NB4 (cell line): ENCODE data around the gene FBXW4.
"Not testable (repeated sequence)": the region's sequence is repeated elsewhere in the genome, so short reads cannot be mapped to it uniquely, and the experiment has no call there.

Source experiments
- DNase-seq: peaks from one replicate; pipeline ENCODE4 v3.0.0; 2010; ENCODE audit warnings: low read depth
- H3K4me3 ChIP-seq: one replicate; pipeline ENCODE4 v1.5.1; 2011; ENCODE audit warnings: mild to moderate bottlenecking, low read depth, low read length, moderate library complexity
- MYC ChIP-seq: IDR thresholded peaks from 2 replicates; pipeline ENCODE4 v1.6.1; 2011; ENCODE audit warnings: low read depth, low read length
- POLR2A ChIP-seq: IDR thresholded peaks from 2 replicates; pipeline ENCODE4 v1.6.1; 2011; ENCODE audit warnings: mild to moderate bottlenecking; ENCODE audit not compliant: insufficient read length; ENCODE audit errors: extremely low read depth
- TF ChIP-seq, protein P1 (sequence below): IDR thresholded peaks from one replicate; pipeline ENCODE4 v1.5.1; 2012; ENCODE audit warnings: low read depth, low read length
- TF ChIP-seq, protein P2 (sequence below): IDR thresholded peaks from 2 replicates; pipeline ENCODE4 v1.6.1; 2011; ENCODE audit warnings: low read depth, low read length

FBXW4 gene

DNA sequence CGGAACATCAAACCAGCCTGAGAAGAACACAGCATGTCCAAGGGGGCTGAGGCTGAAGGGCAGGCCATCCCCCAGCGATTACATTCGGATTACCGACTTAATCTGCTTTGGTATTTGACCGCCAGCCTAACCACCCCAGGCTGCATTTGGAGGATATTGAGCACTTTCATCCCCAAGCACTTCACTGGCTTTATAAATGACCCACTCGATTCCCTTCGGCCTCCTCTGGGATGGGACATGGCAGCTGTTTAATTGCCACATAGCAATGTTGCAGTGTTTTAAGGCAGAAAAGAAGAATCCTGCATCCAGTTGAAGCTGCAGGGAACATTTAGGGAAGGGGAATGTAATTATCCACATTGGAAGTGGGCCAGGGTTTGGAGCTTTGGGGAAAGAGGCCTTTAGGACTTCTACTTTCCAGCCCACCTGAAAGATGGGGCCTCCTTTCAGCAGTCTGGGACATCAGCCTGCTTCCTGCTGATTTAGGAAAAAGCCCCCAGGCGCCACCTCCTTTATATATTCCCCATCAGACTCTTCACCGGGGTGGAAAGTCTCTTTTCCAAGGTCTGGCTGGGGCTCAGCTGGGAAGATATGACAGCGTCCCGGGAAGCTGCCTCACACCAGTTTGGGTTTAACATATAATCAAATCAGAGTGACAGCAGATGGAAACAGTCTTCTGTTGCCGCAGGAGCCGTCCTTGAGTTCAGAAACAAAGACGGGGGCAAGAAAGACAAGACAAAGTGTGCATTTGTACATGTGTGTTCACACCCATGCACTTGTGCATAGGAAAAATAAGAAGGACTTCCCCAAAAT, 97.7 kb downstream of the FBXW4 start:
- no peak overlapping the region for H3K4me3 ChIP-seq
- DNase-seq = no peak
- TF ChIP-seq, protein P1, sequence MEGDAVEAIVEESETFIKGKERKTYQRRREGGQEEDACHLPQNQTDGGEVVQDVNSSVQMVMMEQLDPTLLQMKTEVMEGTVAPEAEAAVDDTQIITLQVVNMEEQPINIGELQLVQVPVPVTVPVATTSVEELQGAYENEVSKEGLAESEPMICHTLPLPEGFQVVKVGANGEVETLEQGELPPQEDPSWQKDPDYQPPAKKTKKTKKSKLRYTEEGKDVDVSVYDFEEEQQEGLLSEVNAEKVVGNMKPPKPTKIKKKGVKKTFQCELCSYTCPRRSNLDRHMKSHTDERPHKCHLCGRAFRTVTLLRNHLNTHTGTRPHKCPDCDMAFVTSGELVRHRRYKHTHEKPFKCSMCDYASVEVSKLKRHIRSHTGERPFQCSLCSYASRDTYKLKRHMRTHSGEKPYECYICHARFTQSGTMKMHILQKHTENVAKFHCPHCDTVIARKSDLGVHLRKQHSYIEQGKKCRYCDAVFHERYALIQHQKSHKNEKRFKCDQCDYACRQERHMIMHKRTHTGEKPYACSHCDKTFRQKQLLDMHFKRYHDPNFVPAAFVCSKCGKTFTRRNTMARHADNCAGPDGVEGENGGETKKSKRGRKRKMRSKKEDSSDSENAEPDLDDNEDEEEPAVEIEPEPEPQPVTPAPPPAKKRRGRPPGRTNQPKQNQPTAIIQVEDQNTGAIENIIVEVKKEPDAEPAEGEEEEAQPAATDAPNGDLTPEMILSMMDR = no peak
- no peak for TF ChIP-seq MYC
- no peak for TF ChIP-seq POLR2A
- TF ChIP-seq, protein P2, sequence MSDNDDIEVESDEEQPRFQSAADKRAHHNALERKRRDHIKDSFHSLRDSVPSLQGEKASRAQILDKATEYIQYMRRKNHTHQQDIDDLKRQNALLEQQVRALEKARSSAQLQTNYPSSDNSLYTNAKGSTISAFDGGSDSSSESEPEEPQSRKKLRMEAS = no peak

DNA sequence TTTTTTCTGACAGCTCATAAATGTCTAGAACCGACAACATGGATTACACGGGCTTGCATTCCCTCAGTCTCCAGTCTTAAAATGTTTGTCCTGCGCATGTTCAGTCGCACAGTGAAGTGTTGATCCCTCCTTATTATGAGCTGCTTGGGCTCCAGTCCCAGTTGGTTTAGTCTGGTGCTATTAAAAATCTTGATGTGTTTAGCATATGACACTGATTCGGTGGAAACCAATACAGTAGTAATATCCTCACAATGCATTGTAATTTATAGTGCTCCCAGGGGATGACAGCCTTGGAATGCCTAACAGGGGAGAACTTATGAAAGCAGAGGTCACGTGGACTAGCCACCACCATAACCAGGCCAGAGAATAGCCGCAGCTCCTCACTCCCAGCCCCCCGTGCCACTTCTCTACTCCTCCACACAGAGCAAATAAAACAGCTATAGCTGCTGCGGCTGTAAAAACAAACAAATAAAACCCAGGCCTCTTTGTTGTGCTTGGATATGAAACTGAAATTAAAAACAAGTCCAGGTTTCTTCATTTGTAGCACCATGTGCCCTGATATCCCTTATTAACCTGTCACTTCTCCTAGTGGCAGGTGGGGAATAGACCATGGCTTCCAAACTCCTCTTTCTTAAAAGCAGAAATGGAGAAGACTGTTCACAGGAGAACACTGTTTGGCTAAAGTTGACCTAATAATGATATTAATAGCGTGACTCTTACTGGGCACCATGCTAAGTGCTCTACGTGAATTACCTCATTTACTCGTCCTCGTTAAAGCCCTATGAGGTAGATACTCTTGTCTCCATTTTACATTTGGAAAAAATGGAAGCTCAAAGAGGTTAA, 99.2 kb downstream of the FBXW4 start:
- DNase-seq = no peak
- no peak overlapping the region for H3K4me3 ChIP-seq
- TF ChIP-seq POLR2A (no peak), MYC (no peak)
- TF ChIP-seq, protein P1 = no peak
- TF ChIP-seq, protein P2 = no peak

DNA sequence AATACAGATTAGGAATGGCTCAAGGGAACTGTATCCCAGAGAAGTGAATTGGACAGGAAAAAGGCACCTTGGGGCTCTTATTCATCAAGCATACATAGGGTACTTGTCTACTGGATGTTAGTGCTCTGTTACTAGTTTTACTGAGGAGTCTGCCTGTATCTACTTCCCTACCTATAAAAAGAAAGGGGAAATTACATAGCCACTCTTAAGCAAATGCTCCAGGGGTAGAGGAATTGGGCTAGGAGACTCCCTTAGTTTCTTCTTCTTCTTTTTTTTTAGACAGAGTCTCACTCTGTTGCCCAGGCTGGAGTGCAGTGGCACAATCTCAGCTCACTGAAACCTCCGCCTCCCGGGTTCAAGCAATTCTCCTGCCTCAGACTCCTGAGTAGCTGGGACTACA, 101.6 kb downstream of the FBXW4 start:
- peak; percentile 35 for DNase-seq
- H3K4me3 ChIP-seq = not testable (repeated sequence)

DNA sequence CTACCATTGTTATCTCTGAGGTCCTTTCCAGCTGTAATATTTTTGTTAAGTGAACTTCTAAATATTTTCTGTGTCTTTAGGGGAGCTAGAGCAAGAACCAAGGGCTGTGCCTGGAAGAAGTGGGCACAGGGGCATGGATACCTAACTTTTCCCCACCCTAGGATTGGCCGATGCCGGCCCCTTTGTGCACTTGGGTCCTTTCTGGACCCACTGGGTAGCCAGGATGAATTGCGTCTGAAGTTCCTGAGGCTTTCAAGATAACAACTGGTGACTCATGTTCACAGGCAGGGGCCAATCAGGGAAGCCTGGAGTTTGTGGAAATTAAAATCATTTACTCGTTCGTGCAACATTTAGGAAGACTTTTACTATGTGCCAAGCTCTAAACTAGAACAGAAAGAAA, 106.1 kb downstream of the FBXW4 start:
- H3K4me3 ChIP-seq = peak overlapping the region; percentile 93
- no peak for TF ChIP-seq MYC
- TF ChIP-seq, protein P1 = no peak
- TF ChIP-seq POLR2A = no peak
- TF ChIP-seq, protein P2 = no peak
- no peak for DNase-seq

DNA sequence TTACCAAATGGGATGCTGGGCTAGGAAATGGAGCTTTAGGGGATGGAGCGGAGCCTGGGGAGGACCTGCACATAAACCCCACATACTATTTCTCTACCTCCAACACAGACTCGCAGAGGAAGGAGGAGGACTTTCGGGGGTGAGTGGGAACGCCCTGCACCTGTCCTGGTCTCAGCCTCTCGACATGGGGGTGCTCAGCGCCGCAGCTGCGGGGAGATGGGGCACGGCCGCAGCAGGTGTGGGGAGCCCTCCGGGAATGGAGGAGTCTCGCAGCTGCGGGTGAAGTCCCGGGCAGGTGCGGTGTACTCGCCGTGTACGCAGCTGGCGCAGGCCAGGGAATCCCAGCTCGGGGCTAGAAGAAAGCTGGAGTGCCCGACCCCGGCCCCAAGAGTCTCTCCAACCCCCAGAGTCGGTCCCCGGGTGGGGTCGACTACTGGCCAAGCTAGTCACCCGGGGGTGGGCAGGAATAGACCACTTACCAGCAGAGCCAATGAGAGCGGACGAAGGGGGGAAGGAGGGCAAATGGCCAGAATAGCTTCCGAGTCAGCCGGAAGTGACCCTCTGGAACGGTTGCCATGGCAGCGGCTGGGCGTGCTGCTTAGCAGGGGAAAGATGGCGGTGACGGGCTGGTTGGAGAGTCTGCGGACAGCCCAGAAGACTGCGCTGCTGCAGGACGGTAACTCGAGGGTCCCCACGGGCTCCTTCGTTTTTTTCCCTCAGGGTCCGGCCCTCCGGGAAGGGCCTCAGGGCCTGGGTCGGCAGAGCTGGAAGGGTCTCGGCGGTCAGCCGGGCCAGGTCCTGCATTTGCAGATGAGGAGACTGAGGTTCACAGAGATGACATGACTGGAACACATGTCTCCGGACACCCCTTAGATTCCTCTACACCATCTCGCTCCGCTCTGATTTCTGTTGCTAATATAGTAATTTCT, 107.0 kb downstream of the FBXW4 start, which contains the start of the genes DPCD and POLL:
DPCD (plus strand) TSS at position 597 of the 929 bp plus-strand sequence; CDS start at position 613, 16 bp downstream.
POLL (minus strand) TSS at position 533 of the 929 bp plus-strand sequence. CDS start 897 bp downstream, outside the sequence.
- peak within 1 kb of the TSS; percentile 93 for H3K4me3 ChIP-seq
- peak; percentile 95 for DNase-seq
- TF ChIP-seq, protein P1 = no peak
- TF ChIP-seq POLR2A (peak; percentile 40), MYC (peak; percentile 53)
- TF ChIP-seq, protein P2 = peak; percentile 87
